HG02798 (cell line): ENCODE data around the gene ANKS1A.
"Not testable (repeated sequence)": the region's sequence is repeated elsewhere in the genome, so short reads cannot be mapped to it uniquely, and the experiment has no call there.

Experiments used
- ATAC-seq: cut with Tn5 transposase; IDR thresholded peaks from one replicate; pipeline ENCODE4 v1.9.1; 2021; ENCODE audit warnings: mild to moderate bottlenecking; ENCODE audit not compliant: unreplicated experiment, poor library complexity

ANKS1A gene

DNA sequence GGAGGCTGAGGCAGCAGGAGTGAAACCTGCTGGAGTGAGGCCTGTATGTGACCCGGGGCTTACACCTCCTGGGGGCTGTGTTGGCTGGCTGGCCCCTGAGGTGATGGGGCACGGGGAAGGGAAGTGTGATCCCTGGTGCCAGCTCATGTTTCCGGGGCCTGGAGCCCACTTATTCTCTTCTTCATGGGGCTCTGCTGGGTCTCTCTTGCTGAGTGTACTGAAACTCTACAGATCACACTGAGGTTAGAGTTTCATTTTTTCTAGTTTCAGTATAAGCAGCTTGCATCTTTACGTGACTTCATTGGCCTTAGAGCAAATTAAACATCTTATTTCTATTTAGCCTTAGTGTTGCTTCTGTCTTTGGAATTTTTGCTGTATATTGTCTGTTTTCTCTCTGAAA, 96.2 kb downstream of the ANKS1A start:
- no peak for ATAC-seq

DNA sequence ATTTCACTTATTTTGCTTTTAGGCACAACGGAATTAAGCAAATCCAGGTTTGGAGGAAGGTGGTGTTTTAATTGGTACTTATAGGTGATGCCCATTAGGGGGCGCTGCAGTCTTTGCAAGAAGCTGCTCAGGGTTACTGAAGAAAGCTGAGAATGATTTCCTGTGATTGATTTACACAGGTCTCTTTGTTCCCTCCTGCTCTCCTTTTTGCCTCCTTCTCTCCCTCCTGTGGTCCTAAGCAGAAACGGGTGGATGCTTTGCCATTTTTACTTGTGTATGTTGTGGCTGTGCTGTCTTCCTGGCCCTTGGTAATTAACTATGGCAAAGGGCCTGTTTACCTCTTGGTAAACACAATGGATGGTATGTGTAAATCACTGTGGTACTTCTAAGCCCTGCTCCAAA, 97.8 kb downstream of the ANKS1A start:
- no peak for ATAC-seq

DNA sequence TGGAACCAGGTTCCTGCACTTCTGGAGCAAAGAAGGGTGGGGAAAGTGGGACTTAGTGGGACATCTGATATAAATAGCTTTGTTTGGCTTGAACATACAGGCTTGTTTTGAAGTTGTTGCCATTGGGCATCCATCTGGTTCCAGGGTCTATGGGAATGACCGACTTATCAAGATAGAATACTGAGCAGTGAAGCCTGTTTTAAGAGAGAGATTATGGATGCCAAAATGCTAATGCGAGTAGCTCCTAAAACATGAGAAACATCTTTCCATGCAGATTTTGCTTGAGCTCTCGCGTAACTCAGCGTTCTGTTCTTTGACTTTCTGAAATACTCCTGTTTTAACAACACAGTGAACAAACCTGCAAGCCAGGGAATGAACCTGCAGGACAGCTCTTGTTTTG, 98.5 kb downstream of the ANKS1A start:
- no peak for ATAC-seq

DNA sequence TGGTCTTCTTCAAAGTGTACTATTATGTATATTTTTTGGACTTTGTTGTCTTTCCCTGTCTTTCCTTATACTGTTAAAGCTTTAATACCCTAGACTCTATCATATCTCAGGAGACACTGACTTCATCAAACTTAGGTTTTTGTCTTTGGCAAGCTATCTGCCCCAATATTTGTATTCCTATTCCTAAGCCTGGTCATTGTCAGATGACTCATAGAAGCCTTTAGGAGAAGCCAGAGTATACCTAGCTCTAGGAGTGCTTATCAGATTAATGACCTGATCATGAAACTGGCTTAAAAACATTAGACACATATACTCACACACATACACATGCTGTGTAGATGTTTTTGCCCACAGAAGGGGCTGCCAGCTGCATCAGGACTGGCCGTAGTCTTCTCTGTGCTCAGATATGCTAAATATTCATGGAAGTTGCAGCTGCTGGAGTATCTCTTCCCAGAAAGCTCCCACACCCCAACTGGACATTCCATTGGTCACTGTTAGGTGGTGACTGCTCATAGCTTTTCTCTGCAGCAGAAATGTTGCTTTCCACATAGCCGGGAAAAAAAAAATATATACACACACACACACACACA, 102.0 kb downstream of the ANKS1A start:
- no peak for ATAC-seq

- no peak for ATAC-seq
These were observed 103.3 kb downstream of the ANKS1A start for GRCh38 chr6:34992376-34992775.

GRCh38 chr6:34993213-34993612, 104.2 kb downstream of the ANKS1A start:
- no peak for ATAC-seq

- no peak for ATAC-seq
These were observed 105.6 kb downstream of the ANKS1A start for GRCh38 chr6:34994693-34995092.

GRCh38 chr6:34998417-34998816, 109.4 kb downstream of the ANKS1A start:
- ATAC-seq, result not testable (repeated sequence)

DNA sequence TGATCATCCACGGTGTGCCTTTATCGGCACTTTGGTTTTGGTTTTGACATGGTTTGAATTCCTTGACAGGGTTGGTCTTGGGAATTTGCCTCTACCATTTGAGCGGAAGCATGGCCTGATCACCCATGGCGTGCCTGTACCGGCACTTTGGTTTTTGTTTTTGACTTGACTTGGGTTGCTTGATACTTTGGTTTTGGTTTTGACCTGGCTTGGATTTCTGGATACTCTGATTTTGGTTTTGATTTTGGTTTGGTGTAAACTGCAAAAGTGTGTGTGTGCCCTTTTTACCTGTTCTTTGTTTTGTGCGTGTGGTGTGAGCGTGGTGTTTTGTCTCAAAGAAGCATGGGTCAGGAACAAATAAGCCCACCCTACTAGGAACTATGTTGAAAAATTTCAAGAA, 110.1 kb downstream of the ANKS1A start:
- ATAC-seq, result not testable (repeated sequence)

GRCh38 chr6:34999962-35000361, 110.9 kb downstream of the ANKS1A start:
- ATAC-seq, result not testable (repeated sequence)

GRCh38 chr6:35001349-35001748, 112.3 kb downstream of the ANKS1A start:
- not testable (repeated sequence) for ATAC-seq

- not testable (repeated sequence) for ATAC-seq
These were observed 115.0 kb downstream of the ANKS1A start for GRCh38 chr6:35003886-35004530.

- ATAC-seq, result no peak
These were observed 118.0 kb downstream of the ANKS1A start for GRCh38 chr6:35007016-35007415.

DNA sequence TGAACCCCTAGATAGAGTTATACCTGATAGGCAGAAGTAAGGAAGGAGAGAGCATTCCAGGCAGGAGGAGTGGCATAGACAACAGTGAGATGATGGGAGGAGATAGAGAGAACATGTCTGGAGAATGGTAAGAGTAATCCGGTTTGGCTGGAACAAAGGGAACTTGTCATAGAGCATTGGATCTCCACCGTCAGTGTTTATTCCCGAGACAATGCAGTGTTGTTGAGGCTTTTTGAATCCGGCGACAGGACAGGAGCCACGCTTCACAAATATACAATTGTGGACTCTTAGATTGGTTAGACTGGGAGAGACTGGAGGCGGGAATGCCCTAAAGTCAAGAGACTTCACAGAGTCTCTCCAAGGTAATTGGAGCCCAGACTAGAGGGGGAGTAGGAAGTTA, 119.8 kb downstream of the ANKS1A start:
- ATAC-seq, result no peak

GRCh38 chr6:35011096-35012041, 122.3 kb downstream of the ANKS1A start:
- ATAC-seq, result no peak

GRCh38 chr6:35013701-35014100, 124.6 kb downstream of the ANKS1A start:
- ATAC-seq, result no peak

GRCh38 chr6:35014341-35014740, 125.3 kb downstream of the ANKS1A start:
- no peak for ATAC-seq

- ATAC-seq, result no peak
These were observed 125.7 kb downstream of the ANKS1A start for GRCh38 chr6:35014786-35015185.

DNA sequence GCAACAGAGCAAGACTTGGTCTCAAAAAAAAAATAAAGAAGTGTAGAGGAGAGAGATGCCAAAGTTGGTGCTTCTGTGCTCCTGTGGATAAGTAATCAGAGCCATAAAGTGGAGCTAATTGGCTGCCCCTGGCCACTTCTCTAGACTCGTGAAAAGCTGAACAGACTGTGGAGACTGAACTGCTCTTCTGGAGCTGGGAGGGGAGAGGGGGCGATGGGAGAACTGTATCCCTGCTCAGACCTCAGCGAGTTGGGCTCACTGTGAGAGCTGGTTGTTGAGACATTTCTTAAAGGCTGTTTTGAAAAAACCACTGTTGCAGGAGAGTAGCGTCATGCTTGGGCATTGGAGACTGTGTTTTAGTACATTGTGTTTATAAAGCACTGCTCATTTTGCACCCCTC, 126.4 kb downstream of the ANKS1A start:
- ATAC-seq, result no peak

GRCh38 chr6:35015996-35016395, 126.9 kb downstream of the ANKS1A start:
- ATAC-seq, result no peak
